ENCODE measurements around the gene BRD4.

Gene BRD4

DNA sequence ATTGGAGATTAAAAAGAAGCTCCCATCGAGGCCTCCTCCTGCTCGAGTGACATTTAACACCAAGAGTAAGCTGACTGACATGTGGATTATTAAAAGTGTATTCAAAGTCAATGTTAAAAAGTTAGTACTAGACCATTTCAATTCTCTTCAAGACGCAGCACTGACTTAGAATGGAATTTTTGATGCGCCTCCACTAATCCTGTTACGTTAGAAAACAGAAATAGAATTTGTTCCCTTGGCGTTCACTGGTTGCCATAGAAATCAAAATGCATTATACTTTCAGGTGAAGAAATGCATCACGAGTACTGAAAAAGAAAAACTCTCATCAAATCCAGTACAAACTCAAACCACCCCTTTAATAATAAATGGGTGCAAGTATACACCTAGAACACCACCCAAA, 42.2 kb downstream of the BRD4 start:
- in situ Hi-C loops (cut with MboI; ENCODE audit: low sequenced_read_pairs, unreplicated experiment): no loop called here
- TF ChIP-seq CTCF (IDR thresholded peaks at IDR 0.05; ENCODE audit: borderline replicate concordance, control extremely low read depth, extremely low read depth, insufficient read depth, missing control alignments): no peak
- DNase-seq (ENCODE audit: low spot score): no peak

- TF ChIP-seq CTCF (IDR thresholded peaks at IDR 0.05; ENCODE audit: borderline replicate concordance, control extremely low read depth, extremely low read depth, insufficient read depth, missing control alignments): no peak
- in situ Hi-C loops (cut with MboI; ENCODE audit: low sequenced_read_pairs, unreplicated experiment): no loop called here
- no peak for DNase-seq (ENCODE audit: low spot score)
Observed at GRCh38 chr19:15289673-15290072, 42.7 kb downstream of the BRD4 start.

DNA sequence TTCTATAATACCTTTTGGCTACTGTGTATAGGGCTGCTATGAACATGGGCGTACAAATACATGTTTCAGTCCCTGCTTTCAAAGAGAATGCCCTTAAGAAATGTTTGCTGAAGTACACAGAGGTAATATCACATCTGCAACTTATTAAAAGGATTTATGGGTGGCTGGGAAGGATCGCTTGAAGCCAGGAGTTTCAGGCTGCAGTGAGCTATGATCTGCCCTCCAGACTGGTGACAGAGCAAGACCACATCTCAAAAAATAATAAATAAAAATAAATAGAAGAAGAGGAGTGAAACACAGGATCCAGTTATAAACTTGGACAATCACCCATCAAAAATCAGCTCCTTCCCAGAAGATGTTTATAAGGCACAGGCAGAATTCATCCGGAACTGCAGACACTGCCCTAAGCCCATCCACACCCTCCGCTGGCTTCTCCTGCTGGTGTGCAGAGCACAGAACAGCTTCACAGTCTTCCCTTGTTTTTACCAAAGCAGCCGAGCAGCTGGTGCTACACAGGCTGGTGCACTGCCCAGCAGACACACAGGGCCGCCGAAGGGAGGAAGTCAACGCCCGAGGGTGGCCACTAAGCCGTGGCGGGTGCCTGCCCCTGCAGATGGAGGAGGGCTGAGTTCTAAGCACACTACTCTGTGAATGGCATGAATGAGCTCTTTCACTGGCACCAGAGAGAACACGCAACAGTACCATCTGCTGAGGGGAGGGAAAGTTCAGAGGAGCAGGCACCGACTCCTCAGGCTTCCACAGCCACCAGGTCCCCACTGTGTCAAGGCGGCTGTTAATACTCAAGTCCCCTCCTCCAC, 44.0 kb downstream of the BRD4 start:
- in situ Hi-C loops (cut with MboI; ENCODE audit: low sequenced_read_pairs, unreplicated experiment): no loop called here
- DNase-seq (ENCODE audit: low spot score): no peak
- no peak for TF ChIP-seq CTCF (IDR thresholded peaks at IDR 0.05; ENCODE audit: borderline replicate concordance, control extremely low read depth, extremely low read depth, insufficient read depth, missing control alignments)

DNA sequence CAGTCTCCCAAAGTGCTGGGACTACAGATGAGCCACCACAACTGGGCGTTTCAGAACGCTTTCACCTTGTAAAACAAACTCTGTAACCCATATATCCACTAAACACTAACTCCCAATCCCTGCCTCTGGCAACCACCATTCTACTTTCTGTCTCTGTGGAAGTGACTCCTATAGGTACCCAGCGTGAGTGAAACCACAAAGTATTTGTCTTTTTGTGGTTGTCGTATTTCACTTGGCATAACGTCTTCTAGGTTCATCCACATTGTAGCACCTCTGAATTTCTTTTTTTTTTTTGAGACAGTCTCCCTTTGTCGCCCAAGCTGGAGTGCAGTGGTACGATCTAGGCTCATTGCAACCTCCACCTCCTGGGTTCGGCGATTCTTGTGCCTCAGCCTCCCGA, 44.8 kb downstream of the BRD4 start:
- no peak for TF ChIP-seq CTCF (IDR thresholded peaks at IDR 0.05; ENCODE audit: borderline replicate concordance, control extremely low read depth, extremely low read depth, insufficient read depth, missing control alignments)
- in situ Hi-C loops (cut with MboI; ENCODE audit: low sequenced_read_pairs, unreplicated experiment): no loop called here
- no peak for DNase-seq (ENCODE audit: low spot score)

GRCh38 chr19:15286688-15287365, 45.5 kb downstream of the BRD4 start:
- DNase-seq (ENCODE audit: low spot score): no peak
- TF ChIP-seq CTCF (IDR thresholded peaks at IDR 0.05; ENCODE audit: borderline replicate concordance, control extremely low read depth, extremely low read depth, insufficient read depth, missing control alignments): no peak

GRCh38 chr19:15285896-15286591, 46.3 kb downstream of the BRD4 start:
- in situ Hi-C loops (cut with MboI; ENCODE audit: low sequenced_read_pairs, unreplicated experiment): no loop called here
- TF ChIP-seq CTCF (IDR thresholded peaks at IDR 0.05; ENCODE audit: borderline replicate concordance, control extremely low read depth, extremely low read depth, insufficient read depth, missing control alignments): no peak
- peak; percentile 71 for DNase-seq (ENCODE audit: low spot score)

More at GRCh38 chr19:15286688-15287365, 45.5 kb downstream of the BRD4 start:
- in situ Hi-C loops (cut with MboI; ENCODE audit: low sequenced_read_pairs, unreplicated experiment): no loop called here

Measured in GM13976 (cell line).